Immature natural killer cell (primary cell): Measurements from ENCODE around the gene RGP1. TPM values are rescaled to one million over a fixed set of nuclear protein-coding genes. Genes with fewer than 3 reads are reported as not detected.

ENCODE experiments used
- DNase-seq, 3 donors: peaks; one replicate each; pipeline ENCODE4 v3.0.0; 2022; ENCODE audit warnings: mixed read lengths in 1 of 3
- H3K27ac Mint-ChIP-seq, 6 donors: one replicate each; pipeline ENCODE4 v1.8.0; 2020; ENCODE audit warnings: mixed read lengths in 6 of 6, mild to moderate bottlenecking in 5 of 6, inconsistent platforms in 4 of 6, moderate library complexity in 3 of 6
- H3K27me3 Mint-ChIP-seq, 3 donors: one replicate each; pipeline ENCODE4 v1.8.0; 2020 to 2021; ENCODE audit warnings: low read depth in 3 of 3, mild to moderate bottlenecking in 3 of 3, mixed read lengths in 3 of 3, moderate library complexity in 3 of 3, inconsistent platforms in 1 of 3
- H3K36me3 Mint-ChIP-seq, 3 donors: one replicate each; pipeline ENCODE4 v1.8.0; 2020; ENCODE audit warnings: mixed read lengths in 3 of 3, inconsistent platforms in 2 of 3, mild to moderate bottlenecking in 2 of 3
- H3K4me1 Mint-ChIP-seq, 2 donors: one replicate each; pipeline ENCODE4 v1.8.0; 2020; ENCODE audit warnings: inconsistent platforms in 2 of 2, mild to moderate bottlenecking in 2 of 2, mixed read lengths in 2 of 2, moderate library complexity in 1 of 2
- H3K4me3 Mint-ChIP-seq, 5 donors: one replicate each; pipeline ENCODE4 v1.8.0; 2020; ENCODE audit warnings: mild to moderate bottlenecking in 5 of 5, mixed read lengths in 5 of 5, inconsistent platforms in 3 of 5, moderate library complexity in 3 of 5
- H3K9me3 Mint-ChIP-seq, 6 donors: one replicate each; pipeline ENCODE4 v1.8.0; 2020; ENCODE audit warnings: mild to moderate bottlenecking in 6 of 6, mixed read lengths in 6 of 6, inconsistent platforms in 4 of 6, moderate library complexity in 3 of 6
- polyA plus RNA-seq, 3 donors: library from polyadenylated mRNA; unstranded; fragments of 300-500 nt; fragmentation: Illumina TruSeq; gene quantifications; one replicate each; pipeline ENCODE4 v1.2.3, GENCODE V29; 2021

The RGP1 gene
- polyA plus RNA-seq, 3 donors from 2014 or later: 5.4 to 10.6 (median 8.2) TPM

DNA sequence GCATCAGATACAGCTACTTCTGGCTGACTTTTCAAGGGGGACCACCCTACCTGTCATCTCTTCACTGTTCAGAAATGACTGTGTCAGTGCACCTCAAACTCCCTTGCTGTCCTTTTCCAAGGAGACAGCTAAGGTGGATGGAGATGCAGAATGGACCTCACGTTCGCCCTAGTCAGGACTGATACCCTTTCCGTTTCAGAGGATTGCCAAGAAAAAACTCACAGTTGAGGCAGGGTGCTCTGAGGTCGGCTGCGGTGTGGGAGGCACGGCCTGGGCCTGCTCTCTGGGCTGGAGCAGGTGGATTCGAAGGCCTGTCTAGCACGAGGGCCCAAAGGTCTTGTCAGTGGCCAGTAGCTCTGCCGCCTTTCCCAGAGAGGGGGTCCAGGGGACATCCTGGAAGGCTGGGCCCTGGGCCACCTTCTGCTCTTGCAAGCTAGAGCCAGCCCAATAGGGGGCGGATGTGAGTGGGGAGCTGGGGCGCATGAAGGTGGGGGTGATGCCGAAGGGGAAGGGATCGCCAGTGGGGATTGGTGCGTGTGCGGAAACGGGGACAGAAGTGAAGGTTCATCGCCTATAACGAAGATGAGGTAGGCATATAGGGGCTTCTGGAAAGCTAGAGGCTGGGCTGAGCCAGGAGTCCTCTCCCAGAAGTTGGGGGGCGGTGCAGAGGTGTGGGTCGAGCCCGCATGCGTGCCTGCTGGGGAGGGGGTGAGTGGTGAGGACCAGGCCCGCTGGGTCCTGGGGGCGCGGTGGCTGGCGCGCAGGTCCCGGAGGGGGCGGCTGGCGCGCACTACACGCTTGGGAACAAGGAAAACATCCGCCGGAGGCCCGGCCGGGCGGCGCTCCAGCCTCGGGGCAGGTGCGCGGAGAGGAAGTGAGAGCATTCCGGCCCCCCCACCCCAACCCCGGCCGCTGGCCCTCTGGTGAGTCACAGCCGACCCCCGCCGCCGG lies 7.5 kb downstream of the RGP1 start:
- Mint-ChIP-seq H3K27ac (peak overlapping the region; percentile 63 to 98 (median 95)), H3K27me3 (peaks cover 0 to 5% (median 2%) of the 10 kb centered on the region in 3 donors), H3K4me1 (peaks cover 34 to 45% of the 10 kb centered on the region in 2 donors), H3K9me3 (no peaks in the 10 kb centered on the region), H3K4me3 (peak overlapping the region; percentile 97 to 100 (median 99)), H3K36me3 (peaks cover 7 to 24% (median 9%) of the 10 kb centered on the region in 3 donors)
- peak; percentile 64 to 69 (median 65) for DNase-seq

DNA sequence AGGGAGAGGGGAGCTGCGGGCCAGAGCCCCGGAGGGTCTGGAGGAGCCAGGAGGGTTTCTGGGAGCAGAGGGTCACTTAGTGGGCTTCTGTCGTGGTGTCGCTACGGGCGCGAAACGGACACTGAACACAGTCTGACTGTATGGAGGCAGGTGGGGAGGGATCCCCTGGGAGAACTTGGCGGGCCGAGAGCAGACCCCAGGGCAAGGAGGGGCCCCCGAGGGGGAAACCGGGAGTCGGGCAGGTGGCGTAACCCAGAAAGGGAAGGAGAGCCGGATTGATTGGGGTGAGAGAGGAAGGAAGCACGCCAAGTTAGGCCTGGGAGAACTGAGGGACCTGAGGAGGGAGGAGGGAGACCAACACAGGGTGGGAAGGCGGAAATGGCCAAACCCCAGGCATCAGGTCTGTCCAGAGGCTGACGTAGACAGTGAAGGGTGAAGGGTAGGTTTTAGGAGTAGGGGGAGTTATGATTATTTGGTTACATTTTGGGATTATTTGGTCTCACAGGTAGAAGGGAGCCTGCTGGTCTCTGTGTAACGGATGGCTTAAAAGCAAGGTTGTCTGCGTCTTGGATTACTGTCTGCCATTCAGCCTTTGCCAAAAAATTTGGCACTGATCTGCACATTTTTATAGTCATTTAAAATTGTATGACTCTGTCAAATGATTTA lies 8.3 kb downstream of the RGP1 start:
- Mint-ChIP-seq H3K4me3 (peak overlapping the region; percentile 97 to 100 (median 99)), H3K4me1 (peaks cover 34 to 45% of the 10 kb centered on the region in 2 donors), H3K36me3 (peaks cover 3 to 16% (median 5%) of the 10 kb centered on the region in 3 donors), H3K27ac (peak overlapping the region; percentile 86 to 95 (median 88)), H3K27me3 (peaks cover 0 to 5% (median 2%) of the 10 kb centered on the region in 3 donors), H3K9me3 (no peaks in the 10 kb centered on the region)
- peak in 1 of 3 donors; percentile 10 for DNase-seq

DNA sequence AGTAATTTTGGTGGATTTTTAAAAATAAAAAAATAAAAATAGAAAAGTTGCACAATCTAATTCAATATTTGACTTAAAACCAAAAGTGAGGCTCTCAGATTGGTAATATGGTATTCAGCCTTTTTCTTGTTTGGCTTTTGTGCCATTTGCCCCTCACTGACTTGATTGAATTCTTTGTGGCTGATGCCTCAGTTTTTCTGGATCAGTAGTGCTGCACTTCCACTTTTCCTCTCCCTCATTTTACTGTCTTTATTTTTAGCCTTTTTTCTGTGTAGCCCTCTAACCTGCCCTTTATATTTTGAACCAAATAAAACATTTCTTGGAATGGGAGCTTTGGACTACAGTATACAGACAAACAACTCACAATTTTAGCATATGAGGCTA lies 8.8 kb downstream of the RGP1 start:
- no peak for DNase-seq
- Mint-ChIP-seq H3K4me1 (peaks cover 34 to 45% of the 10 kb centered on the region in 2 donors), H3K36me3 (peaks cover 0 to 12% (median under 1%) of the 10 kb centered on the region in 3 donors), H3K4me3 (peak overlapping the region; percentile 75 to 99 (median 97)), H3K27ac (peak overlapping the region; percentile 52 to 93 (median 76)), H3K9me3 (no peaks in the 10 kb centered on the region), H3K27me3 (peaks cover 0 to 5% (median 2%) of the 10 kb centered on the region in 3 donors)

GRCh38 chr9:35758475-35759050 lies 9.5 kb downstream of the RGP1 start:
- peaks cover 32 to 45% of the 10 kb centered on the region in 2 donors for H3K4me1 Mint-ChIP-seq
- H3K4me3 Mint-ChIP-seq: peak overlapping the region; percentile 65 to 99 (median 80)
- peaks cover 0 to 5% (median 0%) of the 10 kb centered on the region in 3 donors for H3K36me3 Mint-ChIP-seq

DNA sequence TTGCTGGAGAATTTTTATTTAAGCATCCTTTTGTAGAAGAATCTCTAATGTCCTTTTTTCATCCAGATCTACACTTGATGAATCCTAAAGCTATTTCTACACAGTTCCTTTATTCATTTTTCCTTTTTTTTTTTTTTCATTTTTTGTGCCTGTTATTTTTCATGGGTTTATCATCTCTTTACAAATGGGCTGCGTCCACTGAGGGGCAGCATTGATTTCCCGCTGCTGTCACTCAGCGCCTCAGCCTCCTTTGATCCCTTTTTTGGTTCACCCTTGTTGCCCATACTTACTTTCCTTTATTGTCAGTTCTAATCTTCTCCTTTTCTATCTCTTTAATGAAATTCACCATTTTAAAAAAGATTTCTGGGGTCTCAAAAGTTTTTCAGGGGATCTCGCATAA lies 10.7 kb downstream of the RGP1 start:
- Mint-ChIP-seq H3K4me3 (peak overlapping the region in 2 of 5 donors; percentile 29 to 39), H3K36me3 (no peaks in the 10 kb centered on the region), H3K27me3 (peaks cover 0 to 2% (median 2%) of the 10 kb centered on the region in 3 donors), H3K4me1 (peaks cover 33 to 45% of the 10 kb centered on the region in 2 donors), H3K27ac (peak overlapping the region in 1 of 6 donors; percentile 62), H3K9me3 (no peaks in the 10 kb centered on the region)
- no peak for DNase-seq

More at GRCh38 chr9:35758475-35759050, 9.5 kb downstream of the RGP1 start:
- peak overlapping the region; percentile 5 to 93 (median 70) for H3K27ac Mint-ChIP-seq
- no peak for DNase-seq
- no peaks in the 10 kb centered on the region for H3K9me3 Mint-ChIP-seq
- peaks cover 0 to 5% (median 2%) of the 10 kb centered on the region in 3 donors for H3K27me3 Mint-ChIP-seq

DNA sequence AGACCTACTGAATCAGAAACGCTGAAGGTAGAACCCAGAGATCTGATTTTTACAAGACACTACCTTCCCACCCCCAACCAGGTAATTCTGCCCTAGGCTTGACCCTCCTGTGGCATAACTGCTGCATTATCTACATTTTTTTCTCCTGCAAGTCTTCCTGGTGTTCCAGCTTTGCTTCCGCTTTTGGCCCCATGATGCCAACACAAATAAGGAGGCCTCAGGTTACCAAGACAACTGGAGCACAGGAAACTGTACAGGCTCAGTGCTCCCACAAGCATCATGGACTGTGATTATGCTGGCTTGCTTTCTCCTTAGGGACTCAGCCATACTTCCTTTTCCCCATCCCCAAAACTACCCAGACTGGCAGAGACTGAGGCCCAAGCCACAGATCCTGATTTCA lies 11.6 kb downstream of the RGP1 start:
- H3K4me3 Mint-ChIP-seq: no peak overlapping the region
- H3K36me3 Mint-ChIP-seq: no peaks in the 10 kb centered on the region
- H3K4me1 Mint-ChIP-seq: peaks cover 32 to 42% of the 10 kb centered on the region in 2 donors
- DNase-seq: no peak
- peaks cover 0 to 2% (median 2%) of the 10 kb centered on the region in 3 donors for H3K27me3 Mint-ChIP-seq
- H3K9me3 Mint-ChIP-seq: no peaks in the 10 kb centered on the region
- no peak overlapping the region for H3K27ac Mint-ChIP-seq

GRCh38 chr9:35763181-35763580 lies 14.1 kb downstream of the RGP1 start:
- Mint-ChIP-seq H3K9me3 (no peaks in the 10 kb centered on the region), H3K36me3 (no peaks in the 10 kb centered on the region), H3K27me3 (peaks cover 0 to 2% (median 0%) of the 10 kb centered on the region in 3 donors), H3K4me1 (peaks cover 12 to 19% of the 10 kb centered on the region in 2 donors), H3K27ac (no peak overlapping the region), H3K4me3 (no peak overlapping the region)
- DNase-seq: no peak

DNA sequence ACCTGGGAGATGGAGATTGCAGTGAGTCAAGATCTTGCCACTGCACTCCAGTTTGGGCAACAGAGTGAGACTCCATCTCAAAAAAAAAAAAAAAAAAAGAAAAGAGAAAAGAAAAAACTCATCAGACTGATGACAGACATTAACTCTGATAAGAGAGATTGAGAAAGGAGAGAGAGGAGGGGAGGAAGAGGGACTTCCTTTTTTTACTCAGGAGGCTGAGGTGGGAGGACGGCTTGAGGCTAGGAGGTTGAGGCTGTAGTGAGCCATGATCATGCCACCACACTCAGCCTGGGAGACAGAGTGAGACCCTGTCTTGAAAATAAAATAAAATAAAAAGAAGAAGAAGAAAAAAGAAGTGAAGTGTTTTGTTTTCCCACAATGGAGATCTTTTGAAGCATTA lies 14.7 kb downstream of the RGP1 start:
- Mint-ChIP-seq H3K27me3 (peaks cover 0 to 2% (median 0%) of the 10 kb centered on the region in 3 donors), H3K27ac (no peak overlapping the region), H3K36me3 (no peaks in the 10 kb centered on the region), H3K4me3 (no peak overlapping the region), H3K9me3 (no peaks in the 10 kb centered on the region), H3K4me1 (peaks cover 7 to 12% of the 10 kb centered on the region in 2 donors)
- DNase-seq: no peak

- no peak for DNase-seq
- no peaks in the 10 kb centered on the region for H3K27me3 Mint-ChIP-seq
- H3K4me3 Mint-ChIP-seq: no peak overlapping the region
- H3K4me1 Mint-ChIP-seq: peaks cover 0 to 1% of the 10 kb centered on the region in 2 donors
- no peaks in the 10 kb centered on the region for H3K9me3 Mint-ChIP-seq
- no peak overlapping the region for H3K27ac Mint-ChIP-seq
- no peaks in the 10 kb centered on the region for H3K36me3 Mint-ChIP-seq
These were observed 17.9 kb downstream of the RGP1 start for GRCh38 chr9:35766997-35767396.

GRCh38 chr9:35767458-35767857 lies 18.4 kb downstream of the RGP1 start:
- H3K4me1 Mint-ChIP-seq: peaks cover 0 to 1% of the 10 kb centered on the region in 2 donors
- no peak overlapping the region for H3K27ac Mint-ChIP-seq

DNA sequence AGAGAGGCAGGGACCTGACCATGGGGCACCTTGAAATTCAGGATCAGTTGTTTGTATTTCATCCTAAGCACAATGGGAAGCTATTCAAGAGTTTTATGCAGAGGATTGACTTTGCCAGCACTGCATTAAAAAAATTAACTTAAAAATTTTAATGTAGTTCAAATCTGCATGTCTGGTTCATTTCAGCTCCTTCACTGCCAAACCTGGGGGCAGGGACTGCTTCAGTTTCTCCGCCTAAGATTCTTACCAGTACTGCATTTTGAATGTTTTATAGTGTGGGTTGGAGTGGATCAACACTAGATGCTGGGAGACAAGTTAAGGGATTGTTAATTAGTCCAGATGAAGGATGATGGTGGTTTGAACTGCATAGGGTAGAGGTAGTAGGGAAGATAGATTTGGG lies 20.7 kb downstream of the RGP1 start:
- H3K4me1 Mint-ChIP-seq: no peaks in the 10 kb centered on the region
- no peak for DNase-seq
- H3K27me3 Mint-ChIP-seq: peaks cover 0 to 2% (median 0%) of the 10 kb centered on the region in 3 donors
- no peak overlapping the region for H3K27ac Mint-ChIP-seq
- H3K4me3 Mint-ChIP-seq: no peak overlapping the region
- H3K9me3 Mint-ChIP-seq: no peaks in the 10 kb centered on the region
- no peaks in the 10 kb centered on the region for H3K36me3 Mint-ChIP-seq

More at GRCh38 chr9:35767458-35767857, 18.4 kb downstream of the RGP1 start:
- no peak for DNase-seq
- H3K27me3 Mint-ChIP-seq: no peaks in the 10 kb centered on the region
- H3K9me3 Mint-ChIP-seq: no peaks in the 10 kb centered on the region
- no peaks in the 10 kb centered on the region for H3K36me3 Mint-ChIP-seq
- H3K4me3 Mint-ChIP-seq: no peak overlapping the region

DNA sequence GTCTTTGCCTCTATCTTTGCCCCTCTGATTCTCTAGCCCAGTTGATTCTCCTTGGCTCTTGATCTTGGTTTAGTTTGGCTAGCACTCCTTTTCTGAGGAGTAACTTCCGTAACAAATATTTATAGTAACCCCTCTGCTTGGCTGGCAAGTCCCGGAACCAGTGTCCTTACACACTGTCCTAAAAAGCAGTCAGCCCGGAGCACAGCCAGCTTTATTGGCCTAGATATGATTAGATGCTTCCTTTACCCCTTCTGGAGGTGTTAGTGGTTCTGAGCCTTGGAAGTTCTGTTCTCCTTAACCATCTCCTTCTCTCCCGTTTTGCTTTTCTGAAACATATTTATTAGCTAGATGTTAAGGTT lies 22.0 kb downstream of the RGP1 start:
- Mint-ChIP-seq H3K27ac (no peak overlapping the region), H3K36me3 (no peaks in the 10 kb centered on the region), H3K27me3 (peaks cover 0 to 2% (median 0%) of the 10 kb centered on the region in 3 donors), H3K9me3 (no peaks in the 10 kb centered on the region), H3K4me1 (no peaks in the 10 kb centered on the region), H3K4me3 (no peak overlapping the region)
- DNase-seq: no peak

GRCh38 chr9:35771534-35771933 lies 22.4 kb downstream of the RGP1 start:
- no peak overlapping the region for H3K4me3 Mint-ChIP-seq
- DNase-seq: no peak
- H3K9me3 Mint-ChIP-seq: no peaks in the 10 kb centered on the region
- no peaks in the 10 kb centered on the region for H3K4me1 Mint-ChIP-seq
- H3K36me3 Mint-ChIP-seq: no peaks in the 10 kb centered on the region
- H3K27ac Mint-ChIP-seq: no peak overlapping the region
- peaks cover 0 to 2% (median 0%) of the 10 kb centered on the region in 3 donors for H3K27me3 Mint-ChIP-seq
